HCT116 (cell line): ENCODE data around the gene OSBPL1A.

ENCODE experiments used
- CEBPB ChIP-seq: IDR thresholded peaks from 2 replicates; pipeline ENCODE4 v1.6.1; 2012; ENCODE audit warnings: low read depth
- CTCF ChIP-seq, 3 experiments: fragments of 200-600 bp in 1 of 3; sonication (generic) in 1 of 3; IDR thresholded peaks in 2 of 3; conservative IDR thresholded peaks in 1 of 3; 2 replicates each; pipeline ENCODE4 v1.5.1; 2012 to 2017; ENCODE audit warnings: low read depth in 2 of 3, low read length in 2 of 3, antibody characterized with exemption in 1 of 3, borderline replicate concordance in 1 of 3, control low read depth in 1 of 3, mild to moderate bottlenecking in 1 of 3, mixed read lengths in 1 of 3, mixed run types in 1 of 3, moderate library complexity in 1 of 3; ENCODE audit not compliant: insufficient read depth in 1 of 3
- EGR1 ChIP-seq: IDR thresholded peaks from 2 replicates; pipeline ENCODE4 v1.6.1; 2012; ENCODE audit warnings: low read depth
- ELF1 ChIP-seq: IDR thresholded peaks from 2 replicates; pipeline ENCODE4 v1.6.1; 2012; ENCODE audit warnings: low read depth, borderline replicate concordance
- EZH2phosphoT487 ChIP-seq: fragments of 200-600 bp; IDR thresholded peaks from 2 replicates; pipeline ENCODE4 v1.6.1; 2018; ENCODE audit warnings: antibody characterized with exemption, borderline replicate concordance
- MAX ChIP-seq: IDR thresholded peaks from 2 replicates; pipeline ENCODE4 v1.6.1; 2012
- POLR2A ChIP-seq: IDR thresholded peaks from 2 replicates; pipeline ENCODE4 v1.7.0; 2011; ENCODE audit warnings: borderline replicate concordance; ENCODE audit not compliant: insufficient read depth, insufficient read length; ENCODE audit errors: extremely low read depth
- POLR2AphosphoS5 ChIP-seq: IDR thresholded peaks from 2 replicates; pipeline ENCODE4 v1.6.1; 2011; ENCODE audit warnings: mild to moderate bottlenecking, low read depth, low read length, moderate library complexity
- REST ChIP-seq: IDR thresholded peaks from 2 replicates; pipeline ENCODE4 v1.6.1; 2012; ENCODE audit warnings: low read depth
- SRF ChIP-seq: IDR thresholded peaks from 2 replicates; pipeline ENCODE4 v1.6.1; 2012; ENCODE audit warnings: low read depth
- ZBTB33 ChIP-seq: IDR thresholded peaks from 2 replicates; pipeline ENCODE4 v1.6.1; 2011; ENCODE audit warnings: mild to moderate bottlenecking, low read length, moderate library complexity; ENCODE audit not compliant: insufficient replicate concordance; ENCODE audit errors: extremely low read depth
- ZFX ChIP-seq: fragments of 450-650 bp; IDR thresholded peaks from 2 replicates; pipeline ENCODE4 v1.6.1; 2017
- ZNF274 ChIP-seq: fragments of 200-500 bp; sonication (Bioruptor generic); IDR thresholded peaks from 2 replicates; pipeline ENCODE4 v1.6.1; 2014; ENCODE audit warnings: mild to moderate bottlenecking, low read depth, low read length, inconsistent platforms

GRCh38 chr18:24342347-24342746 lies 55.3 kb downstream of the OSBPL1A start:
- TF ChIP-seq CTCF (IDR thresholded peaks at IDR 0.05 in 2 of 3, conservative IDR thresholded peaks at IDR 0.05 in 1 of 3; ENCODE audit: borderline replicate concordance in 1 of 3, insufficient read depth in 1 of 3, low read depth in 2 of 3, low read length in 2 of 3) (no peak), CEBPB (no peak), ZNF274 (no peak), EZH2phosphoT487 (no peak), POLR2AphosphoS5 (no peak), POLR2A (no peak), MAX (no peak), EGR1 (no peak), ELF1 (no peak), REST (no peak), ZFX (no peak), SRF (no peak), ZBTB33 (no peak)
